Subcutaneous abdominal adipose tissue (tissue), 5 donors: ENCODE measurements around the gene DEFB129.

Experiments
- H3K27ac ChIP-seq: one replicate; pipeline ENCODE4 v1.7.0; 2013; ENCODE audit warnings: low read depth, mild to moderate bottlenecking, inconsistent platforms, low read length, moderate library complexity
- H3K27me3 ChIP-seq, 5 donors: one replicate each; pipeline ENCODE4 v1.7.0; 2013; ENCODE audit warnings: low read length in 5 of 5, inconsistent platforms in 1 of 5; ENCODE audit not compliant: control insufficient read depth in 5 of 5, insufficient read depth in 4 of 5
- H3K36me3 ChIP-seq, 5 donors: one replicate each; pipeline ENCODE4 v1.7.0; 2013; ENCODE audit warnings: low read length in 5 of 5; ENCODE audit not compliant: control insufficient read depth in 5 of 5, insufficient read depth in 5 of 5
- H3K4me1 ChIP-seq, 5 donors: one replicate each; pipeline ENCODE4 v1.7.0; 2013; ENCODE audit warnings: low read length in 5 of 5, mild to moderate bottlenecking in 3 of 5, moderate library complexity in 1 of 5; ENCODE audit not compliant: control insufficient read depth in 5 of 5, insufficient read depth in 5 of 5
- H3K4me3 ChIP-seq, 5 donors: one replicate each; pipeline ENCODE4 v1.7.0; 2013; ENCODE audit warnings: low read length in 5 of 5, low read depth in 1 of 5
- H3K9ac ChIP-seq, 5 donors: one replicate each; pipeline ENCODE4 v1.7.0; 2013; ENCODE audit warnings: low read length in 5 of 5, mild to moderate bottlenecking in 4 of 5, moderate library complexity in 3 of 5
- H3K9me3 ChIP-seq, 5 donors: one replicate each; pipeline ENCODE4 v1.7.0; 2013; ENCODE audit warnings: low read length in 5 of 5; ENCODE audit not compliant: control insufficient read depth in 5 of 5
- donor health status: healthy.
- donor health status: healthy.
- donor health status: healthy.
- donor health status: healthy.
- donor health status: healthy.

DEFB129 gene

DNA sequence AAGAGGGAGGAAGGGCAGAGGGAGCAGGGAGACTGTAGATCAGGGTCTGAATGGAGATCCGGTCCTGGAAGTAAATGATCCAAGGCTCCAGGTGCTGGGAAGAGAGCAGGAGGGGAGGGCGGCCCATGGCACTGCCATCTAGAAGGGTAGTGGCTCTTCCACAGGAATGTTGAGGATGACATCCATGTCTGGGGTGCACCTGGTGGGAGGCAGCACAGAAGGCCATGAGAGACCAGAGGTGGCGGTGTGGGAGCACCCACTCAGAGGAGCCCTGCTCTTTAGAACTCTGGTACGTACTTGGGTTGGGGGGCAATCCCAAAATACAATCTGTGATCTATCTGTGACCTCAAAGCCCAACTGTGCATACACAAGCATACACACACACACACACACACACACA is 44.0 kb downstream of the DEFB129 start:
- Histone ChIP-seq H3K27ac (no peak overlapping the region), H3K9me3 (no peaks in the 10 kb centered on the region), H3K36me3 (peaks cover 0 to 11% (median 5%) of the 10 kb centered on the region in 5 donors), H3K27me3 (no peaks in the 10 kb centered on the region), H3K4me3 (no peak overlapping the region), H3K4me1 (peaks cover 2 to 21% (median 20%) of the 10 kb centered on the region in 5 donors), H3K9ac (no peak overlapping the region)

DNA sequence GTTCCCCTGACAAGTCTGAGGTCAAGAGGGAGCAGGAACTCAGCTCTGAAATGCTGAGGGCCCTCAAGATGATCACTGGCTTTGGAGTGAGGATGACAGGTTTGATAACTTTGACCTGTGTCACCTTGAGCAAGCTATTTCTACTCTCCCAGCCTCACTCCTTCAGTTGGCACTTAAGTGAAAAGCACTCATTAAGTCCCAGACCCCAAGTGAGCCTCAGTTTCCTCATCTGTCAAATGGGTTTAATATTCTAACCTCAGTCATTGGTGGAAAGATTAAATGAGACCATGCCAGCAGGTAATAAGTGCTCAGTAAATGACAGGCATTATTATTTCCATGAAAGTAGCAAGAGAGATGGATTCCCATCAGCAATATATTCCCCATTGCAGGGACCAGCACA is 44.5 kb downstream of the DEFB129 start:
- H3K27ac ChIP-seq: no peak overlapping the region
- no peak overlapping the region for H3K4me3 ChIP-seq
- H3K36me3 ChIP-seq: peaks cover 0 to 15% (median 8%) of the 10 kb centered on the region in 5 donors
- H3K4me1 ChIP-seq: peaks cover 0 to 16% (median 15%) of the 10 kb centered on the region in 5 donors
- no peaks in the 10 kb centered on the region for H3K9me3 ChIP-seq
- H3K27me3 ChIP-seq: no peaks in the 10 kb centered on the region
- no peak overlapping the region for H3K9ac ChIP-seq

DNA sequence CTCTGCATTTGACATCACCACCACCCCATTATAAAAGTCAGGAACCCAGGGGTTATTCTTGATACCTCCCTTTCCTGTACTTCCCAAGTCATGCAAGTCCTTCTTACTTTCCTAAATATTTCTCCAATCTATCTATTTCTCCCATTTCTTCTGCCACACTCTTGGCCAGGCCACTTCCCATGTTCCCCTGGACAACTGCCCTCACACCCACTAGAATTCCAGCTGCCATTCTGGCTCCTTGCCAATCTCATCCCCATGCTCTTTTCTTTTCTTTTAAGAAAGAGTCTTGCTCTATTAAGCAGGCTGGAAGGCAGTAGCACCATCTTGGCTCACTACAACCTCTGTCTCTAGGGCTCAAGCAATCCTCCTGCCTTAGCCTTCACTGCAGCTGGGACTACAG is 45.7 kb downstream of the DEFB129 start:
- Histone ChIP-seq H3K4me3 (no peak overlapping the region), H3K27me3 (no peaks in the 10 kb centered on the region)

GRCh38 chr20:273884-274283 is 46.8 kb downstream of the DEFB129 start:
- H3K9ac ChIP-seq: no peak overlapping the region
- H3K27me3 ChIP-seq: no peaks in the 10 kb centered on the region
- no peaks in the 10 kb centered on the region for H3K9me3 ChIP-seq
- peaks cover 2 to 8% (median 7%) of the 10 kb centered on the region in 5 donors for H3K4me1 ChIP-seq
- no peak overlapping the region for H3K4me3 ChIP-seq
- H3K36me3 ChIP-seq: peaks cover 0 to 30% (median 20%) of the 10 kb centered on the region in 5 donors
- no peak overlapping the region for H3K27ac ChIP-seq

More for the DNA sequence above, 45.7 kb downstream of the DEFB129 start:
- no peak overlapping the region for H3K27ac ChIP-seq
- peaks cover 0 to 27% (median 18%) of the 10 kb centered on the region in 5 donors for H3K36me3 ChIP-seq
- peaks cover 0 to 8% (median 7%) of the 10 kb centered on the region in 5 donors for H3K4me1 ChIP-seq
- no peak overlapping the region for H3K9ac ChIP-seq
- H3K9me3 ChIP-seq: no peaks in the 10 kb centered on the region

GRCh38 chr20:275791-276190 is 48.7 kb downstream of the DEFB129 start:
- H3K9me3 ChIP-seq: no peaks in the 10 kb centered on the region
- H3K9ac ChIP-seq: no peak overlapping the region
- no peaks in the 10 kb centered on the region for H3K27me3 ChIP-seq
- H3K4me1 ChIP-seq: peaks cover 0 to 5% (median 2%) of the 10 kb centered on the region in 5 donors
- H3K27ac ChIP-seq: no peak overlapping the region
- peaks cover 0 to 34% (median 20%) of the 10 kb centered on the region in 5 donors for H3K36me3 ChIP-seq
- H3K4me3 ChIP-seq: no peak overlapping the region

GRCh38 chr20:276620-277495 is 49.8 kb downstream of the DEFB129 start:
- Histone ChIP-seq H3K27ac (no peak overlapping the region), H3K9ac (no peak overlapping the region), H3K27me3 (no peaks in the 10 kb centered on the region), H3K36me3 (peaks cover 0 to 39% (median 20%) of the 10 kb centered on the region in 5 donors), H3K9me3 (no peaks in the 10 kb centered on the region), H3K4me3 (no peak overlapping the region), H3K4me1 (peaks cover 0 to 5% (median 2%) of the 10 kb centered on the region in 5 donors)

DNA sequence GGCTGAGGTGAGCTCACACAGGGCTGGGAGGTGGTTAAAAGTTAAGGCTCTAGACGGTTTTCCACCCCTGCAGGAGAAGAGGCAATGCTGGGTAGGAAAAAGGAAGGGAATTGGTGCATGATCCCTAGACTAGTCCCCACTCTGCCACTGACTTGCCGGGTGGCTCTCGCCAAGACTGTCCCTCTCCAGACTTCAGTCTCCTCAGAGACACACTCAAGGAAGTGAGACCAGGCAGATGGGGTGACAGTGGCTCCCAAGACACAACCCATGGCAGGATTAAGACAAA is 50.4 kb downstream of the DEFB129 start:
- Histone ChIP-seq H3K4me1 (peaks cover 0 to 5% (median 2%) of the 10 kb centered on the region in 5 donors), H3K27ac (no peak overlapping the region), H3K9ac (no peak overlapping the region), H3K27me3 (no peaks in the 10 kb centered on the region), H3K9me3 (no peaks in the 10 kb centered on the region), H3K4me3 (no peak overlapping the region), H3K36me3 (peaks cover 0 to 43% (median 20%) of the 10 kb centered on the region in 5 donors)

GRCh38 chr20:278181-278580 is 51.1 kb downstream of the DEFB129 start:
- Histone ChIP-seq H3K4me1 (peaks cover 0 to 5% (median 2%) of the 10 kb centered on the region in 5 donors), H3K9me3 (no peaks in the 10 kb centered on the region), H3K4me3 (peak overlapping the region in 1 of 5 donors; percentile 33), H3K9ac (no peak overlapping the region), H3K27me3 (no peaks in the 10 kb centered on the region), H3K27ac (no peak overlapping the region), H3K36me3 (peaks cover 0 to 43% (median 20%) of the 10 kb centered on the region in 5 donors)

DNA sequence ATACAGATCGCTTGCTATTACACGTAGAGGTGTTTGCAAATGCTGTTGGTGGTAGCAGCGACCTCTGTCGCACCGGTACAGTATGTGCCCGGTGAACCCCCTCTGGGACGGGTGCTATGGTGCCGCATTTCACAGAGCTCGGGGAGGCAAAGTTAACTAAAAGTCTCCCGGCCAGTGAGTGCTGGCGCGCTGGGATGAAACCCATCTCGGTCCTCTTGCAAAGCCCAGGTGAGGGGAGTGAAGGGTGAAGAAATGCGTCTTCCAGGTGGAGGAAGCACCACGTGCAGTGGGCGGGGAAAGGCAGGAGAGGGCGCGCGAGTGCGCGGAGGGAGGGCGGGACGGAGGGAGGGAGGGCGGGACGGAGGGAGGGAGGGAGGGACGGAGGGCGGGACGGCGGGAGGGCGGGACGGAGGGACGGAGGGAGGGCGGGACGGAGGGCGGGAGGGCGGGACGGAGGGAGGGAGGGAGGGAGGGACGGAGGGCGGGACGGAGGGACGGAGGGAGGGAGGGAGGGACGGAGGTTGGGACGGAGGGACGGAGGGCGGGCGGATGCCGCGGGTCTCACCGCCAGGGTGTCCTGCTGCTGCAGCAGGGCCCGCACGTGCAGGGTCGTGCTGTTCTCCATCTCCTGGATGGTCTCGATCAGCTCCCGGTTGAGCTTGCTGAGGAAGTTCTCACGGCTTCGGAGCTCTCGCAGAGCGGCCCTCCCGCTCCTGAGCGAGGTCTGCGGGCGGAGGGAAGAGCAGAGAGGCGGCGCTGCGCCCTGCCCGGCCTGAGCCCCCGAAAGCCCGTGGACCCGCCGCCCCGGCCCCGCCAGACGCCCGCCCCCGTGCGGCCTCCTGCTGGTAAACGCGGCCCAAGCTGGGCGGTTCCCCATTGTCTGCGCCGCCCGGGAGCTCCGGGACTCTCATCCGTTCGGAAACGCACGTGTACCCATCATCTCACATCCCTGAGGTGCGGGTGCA is 51.8 kb downstream of the DEFB129 start:
- Histone ChIP-seq H3K4me3 (peak overlapping the region in 3 of 5 donors; percentile 55 to 57 (median 57)), H3K27me3 (no peaks in the 10 kb centered on the region), H3K27ac (no peak overlapping the region), H3K4me1 (peaks cover 0 to 5% (median 2%) of the 10 kb centered on the region in 5 donors), H3K9ac (no peak overlapping the region), H3K36me3 (peaks cover 0 to 48% (median 20%) of the 10 kb centered on the region in 5 donors), H3K9me3 (no peaks in the 10 kb centered on the region)
